HepG2 (cell line): ENCODE measurements around the gene ARFGAP2. TPM values are rescaled to one million over a fixed set of nuclear protein-coding genes. Genes with fewer than 3 reads are reported as not detected.
A peak's percentile ranks its signal among the peaks of the same experiment; 100 is the strongest.

ENCODE experiments used
- ATAC-seq: fragments of 200-7000 bp; cut with Tn5 transposase; 3 replicates; pipeline ENCODE4 v1.9.1; 2020; ENCODE audit warnings: mild to moderate bottlenecking, moderate library complexity
- BruUV-seq: library from RNA; stranded (reverse); fragments of 400-500 nt; replicated peaks from 2 replicates; lab custom pipeline; 2021; lab: Mats Ljungman, UMichigan
- CTCF ChIA-PET: fragments of 300-600 bp; formaldehyde crosslinking; extraction: SDS; loops from one replicate; lab custom pipeline; 2021; ENCODE audit warnings: low total read pairs, inconsistent platforms, low intra/inter-chr PET ratio; lab: Yijun Ruan, JAX
- POLR2A ChIA-PET: fragments of 350-600 bp; sonication (Branson Sonifier 250); formaldehyde crosslinking; loops from one replicate; lab custom pipeline; 2020; ENCODE audit warnings: antibody characterized with exemption, inconsistent platforms; lab: Yijun Ruan, JAX
- DNase-seq: peaks from one replicate; pipeline ENCODE4 v3.0.0-alpha.2; 2015; ENCODE audit warnings: low spot score
- FAIRE-seq: peaks from 3 replicates; lab custom pipeline; 2011; peaks lifted over from hg19 to GRCh38; lab: Jason Lieb, UNC
- H2AFZ ChIP-seq: one replicate; pipeline ENCODE4 v1.6.1; 2011; ENCODE audit warnings: low read length, inconsistent platforms
- H3K27ac ChIP-seq: fragments of 300-600 bp; 3 replicates; pipeline ENCODE4 v1.8.0; 2011; ENCODE audit warnings: mixed run types, mild to moderate bottlenecking, mixed read lengths, low read length, inconsistent platforms; ENCODE audit not compliant: insufficient read depth; ENCODE audit errors: extremely low read length
- H3K27me3 ChIP-seq, 2 experiments: fragments of 200-600 bp in 1 of 2; 2 replicates in 1 of 2; 3 replicates in 1 of 2; pipeline versions ENCODE4 v1.6.0 to v1.8.0; 2011; ENCODE audit warnings: low read length in 2 of 2, mild to moderate bottlenecking in 2 of 2, moderate library complexity in 2 of 2, inconsistent platforms in 1 of 2; ENCODE audit not compliant: insufficient read depth in 2 of 2, control insufficient read depth in 1 of 2
- H3K36me3 ChIP-seq, 2 experiments: fragments of 200-600 bp in 1 of 2; replicated peaks in 1 of 2; 2 replicates in 1 of 2; 3 replicates in 1 of 2; pipeline versions ENCODE4 v1.5.1 to v1.8.0; 2011; ENCODE audit warnings: low read length in 2 of 2, inconsistent platforms in 1 of 2; ENCODE audit not compliant: insufficient read depth in 2 of 2, control insufficient read depth in 1 of 2
- H3K4me1 ChIP-seq: 2 replicates; pipeline ENCODE4 v1.5.1; 2012; ENCODE audit warnings: low read length, inconsistent platforms; ENCODE audit not compliant: insufficient read depth
- H3K4me2 ChIP-seq: 2 replicates; pipeline ENCODE4 v1.6.0; 2011; ENCODE audit warnings: low read depth, low read length, inconsistent platforms
- H3K4me3 ChIP-seq, 3 experiments: fragments of 200-600 bp in 1 of 3; sonication (generic), shearing (Covaris generic) in 1 of 3; replicated peaks in 1 of 3; 2 replicates each; pipeline ENCODE4 v1.5.1; 2011 to 2016; ENCODE audit warnings: low read length in 3 of 3, inconsistent platforms in 2 of 3, low read depth in 2 of 3, mild to moderate bottlenecking in 2 of 3, control low read depth in 1 of 3, mixed read lengths in 1 of 3; ENCODE audit not compliant: insufficient read depth in 1 of 3
- H3K79me2 ChIP-seq: one replicate; pipeline ENCODE4 v1.6.1; 2011; ENCODE audit warnings: low read length, inconsistent platforms; ENCODE audit not compliant: insufficient read depth
- H3K9ac ChIP-seq: 2 replicates; pipeline ENCODE4 v1.6.0; 2011; ENCODE audit warnings: mild to moderate bottlenecking, low read depth, low read length, inconsistent platforms; ENCODE audit not compliant: insufficient read depth
- H3K9me3 ChIP-seq: 2 replicates; pipeline ENCODE4 v1.5.1; 2012; ENCODE audit warnings: mild to moderate bottlenecking, low read length
- H4K20me1 ChIP-seq: 2 replicates; pipeline ENCODE4 v1.6.0; 2011; ENCODE audit warnings: inconsistent platforms, mild to moderate bottlenecking, low read length, moderate library complexity; ENCODE audit not compliant: insufficient read depth
- RBFOX2 ChIP-seq: fragments of 200-400 bp; formaldehyde crosslinking; IDR thresholded peaks from 2 replicates; pipeline ENCODE4 v1.6.1; 2017; ENCODE audit warnings: low read depth, mild to moderate bottlenecking, low read length
- YEATS2 ChIP-seq: sonication (generic); formaldehyde crosslinking; IDR thresholded peaks from 2 replicates; pipeline ENCODE4 v1.4.0; 2020; ENCODE audit warnings: missing genetic modification reagents, borderline replicate concordance
- ZFP36L2 ChIP-seq: sonication (generic); formaldehyde crosslinking; IDR thresholded peaks from 2 replicates; pipeline ENCODE4 v1.4.0; 2020; ENCODE audit warnings: missing genetic modification reagents
- ZNF563 ChIP-seq: sonication (generic); formaldehyde crosslinking; IDR thresholded peaks from 2 replicates; pipeline ENCODE4 v1.8.0; 2022; ENCODE audit warnings: mild to moderate bottlenecking, moderate library complexity, missing genetic modification reagents
- ZNF580 ChIP-seq: IDR thresholded peaks from 2 replicates; pipeline ENCODE4 v1.6.1; 2016; ENCODE audit warnings: low read depth, borderline replicate concordance
- WGBS: methylation state at CpG from one replicate; pipeline ENCODE4 v1.1.6; 2017; ENCODE audit warnings: low lambda C conversion rate; 5-methylcytosine and 5-hydroxymethylcytosine counted together
- in situ Hi-C: cut with HindIII; loops from 2 replicates; pipeline ENCODE4 v1.10.0; 2017; ENCODE audit warnings: low pct_unique_long_range_greater_than_20kb; ENCODE audit not compliant: extremely low pct_ligation_motif_present
- intact Hi-C: fragments of 100-400 bp; cut with micrococcal nuclease; formaldehyde crosslinking; loops from one replicate; pipeline ENCODE4 v1.10.0; 2022; ENCODE audit not compliant: unreplicated experiment
- polyA plus RNA-seq, 8 experiments: library from polyadenylated mRNA; depleted of rRNA in 3 of 8; stranded (reverse) in 7 of 8; unstranded in 1 of 8; fragments of >200 nt; fragmentation: Illumina TruSeq in 4 of 8; extraction: Trizol in 4 of 8; gene quantifications; 2 replicates each; pipeline versions ENCODE4 v1.2.1 to v1.2.3, GENCODE V29; 2011 to 2016; ENCODE audit warnings: low read depth in 4 of 8, missing spikeins in 1 of 8, mixed read lengths in 1 of 8; ENCODE audit not compliant: insufficient read depth in 1 of 8
- total RNA-seq, 5 experiments: library from RNA; depleted of rRNA; stranded (reverse); fragments of >200 nt; fragmentation: Illumina TruSeq; extraction: Trizol; gene quantifications; 2 replicates each; pipeline ENCODE4 v1.2.3, GENCODE V29; 2016; ENCODE audit warnings: low read depth in 1 of 5
- TF ChIP-seq, protein P1 (sequence below): IDR thresholded peaks from 2 replicates; pipeline ENCODE4 v1.6.1; 2018; ENCODE audit warnings: missing genetic modification reagents

Gene ARFGAP2
- total and polyA plus RNA-seq, 2 of the 13 experiments (the other 11 are each of a cell fraction or from before 2014, with no cell fraction given), result 32.3 to 75.3 TPM

DNA sequence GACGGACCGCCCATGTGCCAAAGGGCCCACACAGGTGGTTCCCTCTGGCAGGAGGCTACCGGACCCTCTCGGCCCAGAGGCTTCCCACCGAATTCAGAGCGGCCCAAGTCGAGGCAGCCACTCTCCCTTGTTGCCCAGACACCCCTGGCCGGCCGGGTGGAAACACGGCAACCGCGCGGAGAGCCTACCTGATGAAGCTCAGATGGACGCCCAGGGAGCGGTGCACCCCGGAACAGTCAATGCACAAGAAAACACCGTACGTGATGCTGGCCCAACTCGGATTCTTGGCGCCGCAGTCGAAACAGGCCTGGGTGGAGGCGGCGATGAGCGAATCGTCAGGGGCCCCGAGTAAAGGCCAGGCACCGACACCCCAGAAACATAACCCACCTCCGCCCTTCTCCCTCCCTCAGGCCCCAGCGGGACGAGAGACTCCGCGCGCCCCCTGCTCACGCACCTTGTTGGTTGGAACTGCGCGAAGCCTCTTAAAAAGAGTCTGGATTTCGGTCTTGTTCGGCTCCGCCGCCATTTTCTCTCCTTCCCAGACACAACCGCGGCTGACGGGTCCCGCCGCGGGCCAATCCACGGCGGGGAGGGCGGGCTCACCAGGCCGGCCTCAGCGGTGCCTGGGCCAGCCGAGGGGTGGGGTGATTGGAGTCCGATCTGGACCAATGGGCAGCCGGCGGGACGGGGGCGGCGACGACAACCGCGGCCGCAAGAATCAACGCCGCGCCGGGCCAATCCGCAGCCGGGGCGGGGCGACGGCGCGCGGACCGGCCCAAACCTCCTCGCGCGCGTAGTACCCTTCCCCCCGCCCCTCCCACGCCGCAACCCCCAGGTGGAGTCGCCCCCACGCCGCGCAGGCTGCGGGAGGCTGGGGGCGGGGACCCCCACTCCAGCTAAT, at the start of gene ARFGAP2 (continued):
- TF ChIP-seq ZNF580 (CRISPR knock-in tag), result peak; percentile 21; the same call in 1 of the 2 replicates
- TF ChIP-seq ZFP36L2 (CRISPR knock-in tag), result no peak
- TF ChIP-seq ZNF563, result no peak
- TF ChIP-seq, protein P1, sequence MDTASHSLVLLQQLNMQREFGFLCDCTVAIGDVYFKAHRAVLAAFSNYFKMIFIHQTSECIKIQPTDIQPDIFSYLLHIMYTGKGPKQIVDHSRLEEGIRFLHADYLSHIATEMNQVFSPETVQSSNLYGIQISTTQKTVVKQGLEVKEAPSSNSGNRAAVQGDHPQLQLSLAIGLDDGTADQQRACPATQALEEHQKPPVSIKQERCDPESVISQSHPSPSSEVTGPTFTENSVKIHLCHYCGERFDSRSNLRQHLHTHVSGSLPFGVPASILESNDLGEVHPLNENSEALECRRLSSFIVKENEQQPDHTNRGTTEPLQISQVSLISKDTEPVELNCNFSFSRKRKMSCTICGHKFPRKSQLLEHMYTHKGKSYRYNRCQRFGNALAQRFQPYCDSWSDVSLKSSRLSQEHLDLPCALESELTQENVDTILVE (CRISPR knock-in tag), result no peak
- TF ChIP-seq, all 625 proteins: peak for 209

- in situ Hi-C loops (no loop called here), intact Hi-C loops (no loop called here)
- no peak overlapping the region for H2AFZ ChIP-seq
- no peak overlapping the region for H3K27ac ChIP-seq
- FAIRE-seq, result no peak
- no peak overlapping the region for H3K4me2 ChIP-seq
- no peaks in the 10 kb centered on the region for H4K20me1 ChIP-seq
- CTCF ChIA-PET, result no interaction called here
- H3K4me3 ChIP-seq, result no peak overlapping the region
- BruUV-seq, result no TSS peak
- DNase-seq, result no peak
- TF ChIP-seq YEATS2, result no peak
- 0 out of 2 replicates have a peak, but pooled peaks have one; percentile 28 for TF ChIP-seq RBFOX2
- POLR2A ChIA-PET, result no interaction called here
- H3K27me3 ChIP-seq, result no peaks in the 10 kb centered on the region
- 98% methylated on average over 7 of the region's 7 CpGs for WGBS
- no peak for ATAC-seq
- H3K9me3 ChIP-seq, result no peaks in the 10 kb centered on the region
- H3K36me3 ChIP-seq, result peaks cover 3 to 31% of the 10 kb centered on the region in 2 experiments
- H3K79me2 ChIP-seq, result peaks cover 2% of the 10 kb centered on the region
- H3K9ac ChIP-seq, result no peak overlapping the region
- no peaks in the 10 kb centered on the region for H3K4me1 ChIP-seq
These were observed 49.1 kb upstream of the ARFGAP2 start for GRCh38 chr11:47225552-47226400.
